GM23338 (cell line): ENCODE results near the gene INTS6.

Experiments used
- CTCF ChIP-seq, 2 experiments: fragments of 200-600 bp in 1 of 2; sonication (generic) in 1 of 2; conservative IDR thresholded peaks; 2 replicates each; pipeline versions ENCODE4 v1.5.1 to v1.6.1; 2016 to 2017; ENCODE audit warnings: antibody characterized with exemption in 2 of 2, low read depth in 2 of 2, mild to moderate bottlenecking in 2 of 2, moderate library complexity in 1 of 2
- EZH2 ChIP-seq: fragments of 200-600 bp; sonication (generic); IDR thresholded peaks from one replicate; pipeline ENCODE4 v1.8.0; 2017; ENCODE audit warnings: antibody characterized with exemption, mild to moderate bottlenecking, low read depth; ENCODE audit not compliant: unreplicated experiment
- EZH2phosphoT487 ChIP-seq: fragments of 200-600 bp; sonication (generic); IDR thresholded peaks from one replicate; pipeline ENCODE4 v1.8.1; 2018; ENCODE audit warnings: antibody characterized with exemption; ENCODE audit not compliant: unreplicated experiment
- STAT1 ChIP-seq: IDR thresholded peaks from one replicate; pipeline ENCODE4 v1.6.1; 2016; ENCODE audit warnings: antibody characterized with exemption; ENCODE audit not compliant: unreplicated experiment

- no peak for TF ChIP-seq EZH2
- no peak for TF ChIP-seq CTCF (conservative IDR thresholded peaks at IDR 0.05; ENCODE audit: low read depth in 2 of 2)
- TF ChIP-seq EZH2phosphoT487, result no peak
- TF ChIP-seq STAT1, result no peak
Measured at GRCh38 chr13:51394724-51395123, 58.1 kb downstream of the INTS6 start.
